DMS53 treated with DMSO at 0.1 percent for 48 hours (cell line): ENCODE measurements around the gene EZH2.
A peak's percentile ranks its signal among the peaks of the same experiment; 100 is the strongest.

Experiments used
- DNase-seq: peaks from one replicate; lab custom pipeline; 2025; ENCODE audit not compliant: unreplicated experiment; lab: John Stamatoyannopoulos, UW

The EZH2 gene

DNA sequence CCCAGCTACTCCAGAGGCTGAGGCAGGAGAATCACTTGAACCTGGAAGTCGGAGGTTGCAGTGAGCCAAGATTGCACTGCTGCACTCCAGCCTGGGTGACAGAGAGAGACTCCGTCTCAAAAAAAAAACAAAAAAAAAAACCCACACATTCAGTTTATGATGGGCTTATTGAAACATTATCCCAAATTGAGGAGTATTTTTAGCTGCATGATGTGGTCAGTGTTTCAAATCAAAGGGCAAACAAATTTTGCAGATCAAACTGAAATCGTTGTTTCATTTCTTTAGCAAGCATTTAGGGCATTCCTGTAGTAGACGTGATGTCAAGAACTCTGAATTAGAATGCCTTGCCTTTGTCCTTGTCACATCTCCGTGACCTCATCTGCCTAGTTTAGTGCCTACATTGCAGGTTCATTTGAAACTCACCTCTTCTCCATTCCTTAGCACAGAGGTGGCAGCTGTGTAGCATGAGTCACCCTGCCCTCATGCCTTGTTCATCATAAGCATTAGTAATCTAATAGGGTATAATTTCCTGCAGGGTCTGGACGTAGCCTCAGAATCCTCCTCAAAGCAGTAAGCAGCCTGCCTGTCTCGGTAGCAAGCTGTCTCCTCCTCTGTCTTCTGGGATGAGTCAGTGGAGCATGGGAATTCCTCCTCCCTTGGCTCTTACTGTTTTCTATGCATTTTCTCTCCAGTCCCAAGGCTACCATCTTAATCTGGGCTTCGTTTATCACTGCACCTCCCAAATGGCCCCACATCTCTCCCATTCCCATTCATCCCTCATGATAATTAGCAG is 111.6 kb downstream of the EZH2 start:
- peak; percentile 13 for DNase-seq

DNA sequence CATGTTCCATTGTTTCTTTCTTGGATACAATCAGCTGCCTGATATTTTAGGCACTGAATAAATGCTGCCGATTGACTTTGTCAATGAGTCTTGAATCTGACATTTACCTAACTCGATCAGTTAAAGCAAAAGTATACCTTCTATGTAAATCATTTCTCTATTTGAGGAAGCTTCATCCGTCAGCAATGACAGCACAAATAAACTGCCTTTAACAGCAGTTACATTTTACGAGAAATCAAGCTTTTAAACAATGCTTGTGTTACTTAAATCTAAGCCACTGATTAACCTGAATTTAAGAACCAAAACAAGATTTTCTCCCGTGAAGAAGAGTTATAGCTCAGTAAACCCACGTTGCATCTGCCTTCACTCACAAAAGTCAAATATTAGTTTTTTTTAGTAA is 114.1 kb downstream of the EZH2 start:
- no peak for DNase-seq

DNA sequence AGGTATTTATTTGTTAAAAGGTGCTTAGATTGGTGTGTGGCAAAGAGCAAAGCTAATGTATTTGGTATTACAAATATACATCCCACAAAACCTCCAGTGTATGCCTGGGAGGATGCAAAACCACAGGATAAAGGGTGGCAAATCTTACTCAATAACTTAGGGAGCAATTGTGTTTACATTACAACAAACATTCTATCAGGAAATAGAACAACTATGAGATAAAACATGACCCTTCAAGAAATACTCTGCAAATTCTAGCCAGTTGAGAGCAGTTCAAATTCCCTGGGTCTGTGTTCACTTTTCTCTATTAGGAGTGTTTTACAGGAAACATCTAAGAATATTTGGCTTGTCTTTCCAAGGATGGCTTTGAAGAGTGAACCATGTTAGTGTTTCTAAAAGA is 120.5 kb downstream of the EZH2 start:
- DNase-seq, result no peak

DNA sequence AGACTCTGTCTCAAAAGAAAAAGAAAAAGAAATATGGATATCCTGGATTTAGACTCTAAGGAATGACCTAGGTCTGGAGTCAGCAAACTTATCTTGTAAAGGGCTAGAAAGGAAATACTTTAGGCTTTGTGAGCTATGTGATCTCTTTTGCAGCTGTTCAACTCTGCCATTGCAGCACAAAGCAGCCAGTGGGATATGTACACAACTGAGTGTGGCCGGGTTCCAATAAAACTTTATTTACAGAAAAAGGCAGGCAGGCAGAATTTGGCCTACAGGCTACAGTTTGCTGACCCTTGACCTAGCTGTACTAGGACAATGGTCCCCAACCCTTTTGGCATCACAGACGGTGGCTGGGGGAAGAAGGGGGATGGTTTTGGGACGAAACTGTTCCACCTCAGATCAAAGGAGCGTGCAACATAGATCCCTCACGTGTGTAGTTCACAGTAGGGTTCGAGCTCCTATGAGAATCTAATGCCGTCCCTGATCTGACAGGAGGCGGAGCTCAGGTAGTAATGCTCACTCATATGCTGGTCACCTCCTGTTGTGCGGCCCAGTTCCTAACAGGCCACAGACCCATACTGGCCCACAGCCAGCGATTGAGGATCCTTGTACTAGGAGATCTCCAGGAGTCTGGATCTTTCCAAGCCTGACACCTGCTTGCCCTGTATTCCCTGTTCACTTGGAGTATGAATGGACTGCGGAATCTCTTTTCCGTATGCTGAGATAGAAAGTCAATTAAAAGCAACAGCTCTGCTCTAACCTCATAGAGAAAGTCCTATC is 122.4 kb downstream of the EZH2 start:
- DNase-seq, result no peak
